Muscle of back (tissue), 11 donors: ENCODE data around the gene RGS19. TPM values are rescaled to one million over a fixed set of nuclear protein-coding genes. Genes with fewer than 3 reads are reported as not detected.

Source experiments
- DNase-seq, 3 donors: peaks; one replicate each; pipeline versions ENCODE4 v3.0.0 to v3.0.0-alpha.2; 2013
- polyA plus RNA-seq, 10 donors: library from polyadenylated mRNA; unstranded; fragments of 120-200 nt; gene quantifications; one replicate each; pipeline ENCODE4 v1.2.1, GENCODE V29; 2013; ENCODE audit not compliant: insufficient read length in 10 of 10

RGS19 gene
- polyA plus RNA-seq, 10 donors = 4.4 to 10.2 (median 5.6) TPM

DNA sequence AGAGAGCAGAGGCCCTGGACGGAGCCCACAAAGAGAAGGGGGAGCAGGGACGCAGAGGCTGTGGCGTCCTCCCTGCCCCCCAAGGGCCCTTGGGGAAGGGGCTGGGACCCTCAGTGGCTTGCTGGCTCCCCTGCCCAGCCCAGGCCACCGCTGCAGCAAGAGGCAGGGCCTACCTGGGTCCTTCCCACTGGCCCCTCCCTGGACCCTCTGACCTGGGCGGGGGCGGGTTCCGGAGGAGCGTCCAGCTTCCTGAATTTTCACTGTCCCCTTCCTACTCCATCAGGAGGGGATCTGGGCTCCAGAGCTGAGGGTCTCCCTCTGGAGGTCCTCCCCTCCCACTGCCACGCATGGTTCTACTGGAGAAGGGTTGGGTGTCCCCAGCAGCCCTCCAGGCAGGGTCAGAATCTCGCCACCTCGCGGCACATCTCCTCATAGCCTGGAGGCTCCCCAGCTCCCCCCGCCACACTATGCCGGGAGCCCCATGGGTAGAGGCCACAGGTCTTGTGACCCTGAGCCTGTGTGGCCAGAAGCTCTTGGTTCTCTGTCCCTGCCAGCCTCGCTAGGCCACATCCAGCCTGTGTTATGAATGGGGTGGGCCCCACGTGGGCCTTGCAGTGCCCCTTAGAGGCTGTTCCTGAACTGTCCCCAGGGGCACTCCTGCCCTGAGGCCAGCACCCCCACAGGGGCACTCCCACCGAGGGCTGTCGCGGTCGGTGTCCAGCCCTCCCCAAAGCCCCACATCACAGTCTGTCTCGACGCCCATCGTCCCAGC is 28.9 kb downstream of the RGS19 start:
- no peak for DNase-seq

DNA sequence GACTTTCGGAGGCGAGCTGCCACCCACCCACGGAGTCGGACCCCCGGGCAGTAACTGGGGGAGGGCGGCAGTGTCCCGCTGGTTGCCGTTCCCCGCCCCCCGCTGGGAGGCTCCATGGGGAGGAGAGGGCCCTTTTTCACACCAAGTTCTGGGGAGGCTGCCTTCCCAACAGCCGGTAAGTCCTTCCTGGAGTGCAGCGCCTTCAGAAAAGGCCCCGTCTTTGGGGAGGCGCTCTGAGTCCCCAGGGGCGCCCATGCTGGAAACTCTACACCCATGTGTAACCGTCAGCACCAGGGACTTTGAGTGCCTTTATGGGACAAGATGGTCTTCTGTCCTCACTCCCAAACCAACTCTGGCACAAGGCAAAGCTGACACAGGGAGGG is 29.4 kb downstream of the RGS19 start:
- DNase-seq = no peak

DNA sequence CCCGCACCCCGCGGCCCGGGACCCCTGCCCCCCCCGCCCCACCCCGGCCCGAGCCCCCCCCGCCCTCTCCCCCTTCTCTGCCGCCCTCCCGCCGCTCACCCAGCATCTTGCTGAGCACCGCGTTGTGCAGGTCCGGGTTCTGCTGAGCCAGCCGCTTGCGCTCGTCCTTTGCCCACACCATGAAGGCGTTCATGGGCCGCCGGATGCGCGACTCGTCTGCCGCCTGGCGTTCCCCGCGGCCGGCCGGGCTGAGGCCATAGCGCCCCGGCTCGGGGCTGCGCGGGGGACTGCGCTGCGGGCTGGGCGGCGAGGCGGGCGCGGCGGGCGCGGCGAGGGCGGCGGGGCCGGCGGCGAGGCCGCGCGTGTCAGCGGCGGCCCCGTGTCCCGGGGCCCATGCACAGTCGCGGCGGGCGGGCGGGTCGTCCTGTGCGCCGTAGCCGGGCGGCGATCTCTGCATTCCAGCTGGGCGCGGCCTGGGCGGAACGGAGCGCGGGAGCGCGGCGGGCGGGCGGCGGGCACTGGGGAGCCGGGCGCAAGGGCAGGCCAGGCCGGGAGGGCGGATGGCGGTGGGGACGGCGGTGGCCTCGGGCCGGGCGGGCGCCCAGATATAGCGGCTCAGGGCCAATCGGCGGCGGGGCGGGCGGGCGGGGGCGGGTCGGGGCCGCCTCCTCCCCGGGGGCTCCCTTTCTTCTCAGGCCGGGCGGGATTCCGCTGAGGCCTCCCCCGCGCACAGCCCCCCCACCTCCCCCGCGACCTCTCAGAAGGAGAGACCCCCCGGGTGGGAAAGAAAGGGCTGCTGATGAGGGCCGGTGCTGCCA is 30.0 kb downstream of the RGS19 start, which contains the start of gene SOX18:
Gene SOX18 (minus strand): TSS at position 580 of the 818 bp plus-strand sequence. CDS start 123 bp downstream, at position 457.
- no peak for DNase-seq

DNA sequence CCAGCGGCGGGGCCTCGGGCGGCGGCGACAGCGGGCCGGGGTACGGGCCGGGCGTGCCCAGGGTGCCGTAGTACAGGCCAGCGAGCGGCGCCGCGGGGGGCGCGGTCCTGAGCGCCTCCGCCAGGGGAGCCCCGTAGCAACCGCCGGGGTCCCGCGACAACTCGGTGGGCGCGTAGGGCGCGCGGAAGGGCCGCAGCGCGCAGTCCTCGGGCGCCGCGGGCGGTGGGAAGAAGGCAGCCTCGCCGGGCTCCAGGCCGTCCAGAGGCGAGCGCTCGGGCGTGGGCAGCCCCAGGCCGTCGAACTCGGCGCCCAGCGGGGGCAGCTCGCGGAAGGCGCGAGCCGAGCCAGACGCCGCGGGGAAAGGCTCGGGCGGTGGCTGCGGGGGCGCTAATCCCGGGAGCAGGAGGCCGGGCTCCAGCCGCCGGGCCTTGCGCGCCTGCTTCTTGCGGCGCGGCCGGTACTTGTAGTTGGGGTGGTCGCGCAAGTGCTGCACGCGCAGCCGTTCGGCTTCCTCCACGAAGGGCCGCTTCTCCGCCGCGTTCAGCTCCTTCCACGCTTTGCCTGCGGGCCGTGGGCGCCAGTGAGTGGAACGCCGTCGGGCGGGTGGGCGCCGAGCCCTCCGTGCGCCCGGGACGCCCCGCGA is 30.8 kb downstream of the RGS19 start:
- DNase-seq = no peak

DNA sequence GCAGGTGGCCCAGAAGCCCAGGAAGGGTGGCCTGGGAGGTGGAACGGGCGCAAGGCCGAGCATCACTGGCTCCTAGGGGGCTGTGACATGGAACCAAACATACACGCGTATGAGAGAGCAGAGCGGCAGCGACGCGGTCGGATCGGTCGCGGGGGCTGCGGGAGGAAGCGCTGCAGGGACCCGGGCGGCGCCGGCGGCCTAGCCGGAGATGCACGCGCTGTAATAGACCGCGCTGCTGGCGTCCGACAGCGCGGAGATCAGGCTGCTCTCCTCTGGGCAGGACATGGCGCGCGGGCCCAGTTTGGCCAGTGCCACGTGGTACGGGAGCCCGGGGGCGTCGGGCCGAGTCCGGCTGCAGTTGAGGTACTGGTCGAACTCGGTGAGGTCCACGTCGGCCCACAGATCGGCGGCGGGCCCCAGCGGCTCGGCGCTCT is 31.3 kb downstream of the RGS19 start:
- no peak for DNase-seq

DNA sequence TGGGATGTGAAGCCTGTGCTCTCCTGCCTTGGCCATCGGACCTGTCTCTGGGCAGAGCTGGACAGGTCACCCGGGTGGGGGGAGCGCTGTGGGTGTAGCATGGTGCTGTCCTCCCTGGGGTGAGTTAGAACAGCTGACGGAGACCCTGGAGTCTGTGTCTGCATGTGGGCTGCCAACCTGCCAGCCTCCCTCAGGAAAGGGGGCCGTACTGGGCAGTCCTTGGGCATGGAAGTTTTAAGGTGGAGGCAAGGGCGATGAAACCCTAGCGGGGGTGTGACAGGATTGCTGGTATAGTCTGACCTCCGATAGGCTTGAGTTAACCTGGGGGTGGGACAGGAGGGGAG is 32.3 kb downstream of the RGS19 start:
- DNase-seq = no peak

DNA sequence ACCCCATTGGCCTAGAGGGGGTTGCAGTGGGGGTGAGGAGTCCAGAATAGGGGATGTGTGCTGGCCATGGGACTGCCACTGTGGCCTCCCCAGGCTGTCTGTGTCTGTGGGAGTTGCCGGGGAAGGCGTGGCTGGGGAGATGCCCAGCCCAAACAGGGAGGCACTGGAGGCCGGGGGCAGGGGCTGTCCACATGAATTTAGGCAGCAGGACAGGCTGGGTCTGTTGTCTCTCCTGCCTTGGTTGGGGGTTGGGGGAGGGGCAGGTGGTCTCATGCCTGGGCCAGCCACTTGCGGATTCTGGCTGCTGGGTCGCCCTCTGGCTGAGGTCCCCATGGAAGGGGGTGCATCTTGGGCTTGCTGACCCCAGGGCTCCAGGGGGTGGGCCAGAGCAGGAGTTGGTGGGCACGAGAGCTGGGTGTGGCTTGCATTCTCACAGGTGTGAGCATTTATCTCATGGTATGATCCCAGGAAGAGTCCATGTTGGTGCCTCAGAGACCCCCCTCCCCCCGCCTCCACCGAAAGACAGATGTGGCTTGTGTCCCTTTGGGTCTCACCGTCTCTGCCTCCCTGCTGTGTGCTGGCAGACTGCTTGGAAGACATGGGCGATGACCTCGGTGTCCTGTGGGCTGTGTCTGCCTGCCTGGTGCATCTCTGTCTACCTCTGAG is 33.8 kb downstream of the RGS19 start:
- DNase-seq = no peak

DNA sequence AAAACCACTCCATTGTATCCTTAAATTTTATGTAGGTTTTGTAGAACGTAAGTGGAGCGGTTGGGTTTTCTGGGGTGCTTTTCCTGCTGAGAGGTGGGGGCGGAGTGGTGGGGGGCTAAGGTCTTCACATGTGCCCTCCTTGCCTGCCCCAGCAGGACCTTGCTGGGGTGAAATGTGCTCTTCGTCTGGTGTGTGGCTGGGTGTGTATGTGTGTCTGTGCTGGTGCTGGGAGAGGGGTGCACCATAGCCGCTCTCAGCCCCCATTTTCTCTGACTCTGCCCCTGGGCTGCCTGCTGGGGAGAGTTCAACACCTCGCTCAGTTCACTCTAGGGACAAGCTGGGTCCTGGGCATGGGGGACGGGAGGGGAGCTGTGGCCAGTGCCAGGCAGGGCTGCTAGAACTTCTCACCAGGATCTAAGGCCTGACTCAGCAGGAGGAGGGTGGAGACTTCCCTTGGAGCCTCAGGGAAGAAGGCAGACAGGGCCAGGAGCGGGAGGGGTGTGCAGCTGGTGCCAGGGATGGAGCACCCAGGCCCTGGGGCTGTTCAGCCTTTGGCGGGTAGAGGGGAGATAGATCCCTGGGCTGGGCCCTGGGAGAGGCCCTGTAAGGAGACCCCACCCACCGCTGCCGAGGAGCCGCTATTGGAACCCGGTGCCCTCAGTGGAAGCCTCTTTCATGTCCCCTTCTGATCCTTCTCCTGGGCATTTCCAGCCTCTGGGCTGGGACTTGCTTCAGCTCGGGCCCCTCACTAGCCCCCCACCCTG is 34.7 kb downstream of the RGS19 start:
- no peak for DNase-seq

DNA sequence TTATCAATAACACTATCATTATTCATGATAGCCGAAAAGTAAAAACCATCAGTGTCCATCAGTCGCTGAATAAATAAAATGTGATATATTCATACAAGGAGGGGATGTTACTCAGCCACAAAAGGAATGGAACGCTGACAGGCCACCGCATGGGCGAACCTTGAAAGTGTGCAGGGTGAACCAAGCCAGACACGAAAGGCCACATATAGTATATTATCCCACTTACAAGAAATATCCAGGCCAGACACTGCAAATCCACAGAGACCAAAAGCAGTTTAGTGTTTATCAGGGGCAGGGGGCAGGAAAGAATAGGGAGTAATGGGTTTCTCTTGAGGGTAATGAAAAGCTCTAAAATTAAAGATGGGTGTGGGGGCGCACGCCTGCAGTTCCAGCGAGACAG is 35.5 kb downstream of the RGS19 start:
- DNase-seq = no peak

DNA sequence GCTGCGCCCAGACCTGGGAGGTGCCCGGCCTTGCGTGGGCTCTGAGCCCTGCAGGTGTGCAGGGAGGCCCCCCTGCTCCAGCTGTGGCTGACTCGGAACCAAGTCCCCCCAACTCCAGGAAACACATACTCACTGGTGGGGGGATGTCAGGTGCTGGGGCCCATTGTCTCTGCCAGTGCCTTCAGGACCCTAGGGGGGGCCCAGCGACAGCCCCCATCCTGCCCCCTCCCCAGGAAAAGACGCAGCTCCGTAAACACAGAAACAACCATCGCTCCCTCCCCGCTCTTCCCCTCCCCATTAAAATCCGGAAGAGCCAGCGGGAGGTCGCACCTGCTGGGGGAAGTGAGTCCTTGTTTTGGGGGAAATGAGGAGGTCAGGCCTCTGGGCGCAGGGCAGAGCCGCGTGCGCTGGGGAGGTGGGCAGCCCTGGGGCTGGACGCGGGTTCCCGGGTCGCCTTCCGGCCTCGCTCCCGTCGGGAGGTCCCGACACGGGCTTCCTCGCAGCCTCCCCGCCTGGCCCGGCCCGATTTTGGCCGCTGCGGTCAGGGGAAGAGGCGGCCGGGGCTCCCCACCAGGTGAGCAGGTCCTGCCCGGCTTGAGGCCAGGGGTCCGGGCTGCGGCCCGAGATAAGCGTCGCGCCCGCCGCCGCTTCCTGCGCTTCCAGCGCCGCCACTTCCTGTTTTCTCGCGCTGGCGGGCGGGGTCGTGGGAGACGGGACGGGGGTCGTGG is 37.1 kb downstream of the RGS19 start:
- no peak for DNase-seq

DNA sequence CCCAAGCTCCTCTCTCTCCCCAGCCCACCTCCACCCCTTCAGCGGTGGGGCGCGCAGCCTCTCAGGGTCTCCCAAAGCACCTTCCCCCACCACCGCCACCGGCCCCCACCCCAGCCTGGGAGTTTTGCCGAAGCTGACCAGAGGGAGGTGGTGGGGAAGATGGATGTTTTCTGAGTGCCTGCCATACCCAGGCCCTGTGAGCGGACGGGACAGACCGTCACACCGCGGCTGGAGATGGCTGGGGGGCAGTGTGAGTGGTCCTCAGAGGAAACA is 37.6 kb downstream of the RGS19 start:
- DNase-seq = no peak

DNA sequence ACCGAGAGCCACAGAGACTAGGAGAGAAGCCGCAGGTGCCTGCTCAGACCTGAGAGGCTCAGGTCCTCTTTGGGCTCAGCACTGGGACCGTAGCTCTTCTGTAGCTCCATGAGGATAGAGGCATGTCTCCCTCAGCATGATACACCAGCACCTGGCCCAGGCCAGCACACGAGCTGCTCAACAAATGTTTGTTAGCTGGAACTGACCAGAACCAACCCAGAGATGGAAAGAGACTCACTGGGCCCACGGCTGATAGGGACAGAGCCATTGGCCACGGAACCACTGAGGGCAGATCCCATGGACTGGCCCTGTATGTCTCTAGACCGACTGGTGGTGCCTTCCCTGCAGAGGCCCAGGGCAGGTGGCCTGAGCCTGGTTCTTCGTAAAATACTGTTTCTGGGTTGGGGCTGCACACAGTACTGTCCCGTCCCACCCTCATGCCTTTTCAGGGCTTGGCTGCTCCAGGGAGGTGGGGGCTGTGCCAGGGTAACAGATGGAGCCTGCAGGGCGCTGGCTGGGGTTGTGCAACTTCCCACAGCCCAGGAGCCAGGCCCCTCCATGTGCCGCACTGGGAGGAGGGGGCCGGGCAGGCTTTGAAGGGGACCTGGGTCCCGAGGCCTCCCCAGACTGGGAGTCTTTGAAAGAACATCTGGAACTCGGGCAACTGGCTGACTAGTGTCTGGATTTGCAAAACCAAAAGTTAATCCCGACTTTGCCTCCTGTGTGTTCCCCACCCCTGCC is 38.1 kb downstream of the RGS19 start:
- peak in 1 of 3 donors; percentile 18 for DNase-seq

DNA sequence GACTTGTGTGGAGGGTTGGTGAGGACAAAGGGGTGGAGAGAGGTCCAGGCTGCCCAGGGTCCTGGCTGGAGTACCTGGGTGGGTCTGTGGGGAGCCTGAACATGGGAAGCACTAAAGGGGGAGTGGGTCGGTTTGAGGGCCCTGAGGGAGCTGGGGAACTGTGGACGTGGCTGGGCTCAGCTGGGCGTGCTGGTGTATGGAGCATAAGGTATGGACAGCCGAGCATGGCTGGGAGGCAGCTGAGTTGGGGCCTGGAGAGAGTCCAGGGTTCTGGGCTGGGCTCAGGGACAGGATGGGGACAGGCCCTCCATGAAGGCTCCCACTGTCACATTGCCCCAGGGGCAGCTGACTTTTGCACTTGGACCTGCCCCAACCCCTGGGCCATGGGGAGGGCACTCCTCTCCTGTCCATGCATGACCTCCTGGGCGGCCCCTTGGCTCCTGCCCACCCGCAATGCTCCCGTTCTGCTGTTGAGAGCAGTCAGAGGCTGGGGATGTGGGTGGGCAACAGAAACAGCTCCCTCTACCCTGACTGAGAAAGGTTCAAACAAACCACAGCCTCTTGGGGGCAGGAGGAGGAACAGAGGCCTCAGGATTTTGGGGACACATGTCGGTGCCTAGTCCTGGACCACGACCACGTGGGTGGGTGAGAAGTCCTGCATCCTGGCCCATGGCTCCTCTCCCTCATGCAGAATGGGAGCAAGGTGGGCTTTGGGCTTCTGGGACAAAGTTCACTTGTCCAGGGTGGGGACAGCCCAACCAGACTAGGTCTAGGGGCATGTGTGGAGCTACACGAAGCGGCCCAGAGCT is 38.9 kb downstream of the RGS19 start:
- DNase-seq = no peak

DNA sequence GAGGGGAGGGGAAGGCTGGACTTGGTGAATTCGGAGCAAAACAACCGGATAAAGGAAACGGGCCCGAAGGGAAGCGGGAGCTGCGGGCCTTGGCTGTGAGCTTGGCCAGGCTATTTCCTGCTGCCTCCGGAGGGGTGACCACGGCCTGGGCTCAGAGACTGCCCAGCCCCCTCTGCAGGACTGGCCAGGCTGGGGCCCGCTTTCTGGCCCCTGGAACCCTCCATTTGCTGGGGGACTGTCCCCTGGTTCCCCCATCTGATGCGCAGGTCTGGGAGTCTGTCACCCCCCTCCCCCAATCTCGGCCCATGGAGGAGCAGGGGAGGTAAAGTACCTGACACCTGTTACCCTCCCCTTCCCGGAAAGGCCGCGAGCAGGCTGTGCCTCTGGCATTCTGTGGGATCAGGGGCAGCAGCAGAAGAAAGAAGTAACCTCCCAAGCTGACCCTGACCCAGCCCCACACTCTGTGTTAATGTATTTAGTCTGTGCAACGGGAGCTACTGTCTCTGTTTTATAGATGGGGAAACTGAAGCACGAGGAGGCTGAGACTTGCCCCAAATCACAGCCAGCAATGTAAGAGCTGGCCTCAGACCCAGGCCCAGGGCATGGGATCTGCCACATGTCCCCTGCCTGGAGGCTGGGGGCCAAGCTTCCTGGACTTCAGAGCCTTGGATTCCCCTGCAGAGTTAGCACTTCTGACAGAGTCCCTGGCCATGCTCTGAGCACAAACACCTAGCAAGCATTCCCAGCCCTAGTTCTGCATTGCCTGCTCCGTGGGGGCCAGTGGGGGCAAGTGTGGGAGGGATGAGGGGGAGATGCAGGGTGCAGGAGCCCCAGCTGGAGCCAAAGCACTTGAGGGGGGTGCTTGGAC is 39.8 kb downstream of the RGS19 start:
- no peak for DNase-seq

DNA sequence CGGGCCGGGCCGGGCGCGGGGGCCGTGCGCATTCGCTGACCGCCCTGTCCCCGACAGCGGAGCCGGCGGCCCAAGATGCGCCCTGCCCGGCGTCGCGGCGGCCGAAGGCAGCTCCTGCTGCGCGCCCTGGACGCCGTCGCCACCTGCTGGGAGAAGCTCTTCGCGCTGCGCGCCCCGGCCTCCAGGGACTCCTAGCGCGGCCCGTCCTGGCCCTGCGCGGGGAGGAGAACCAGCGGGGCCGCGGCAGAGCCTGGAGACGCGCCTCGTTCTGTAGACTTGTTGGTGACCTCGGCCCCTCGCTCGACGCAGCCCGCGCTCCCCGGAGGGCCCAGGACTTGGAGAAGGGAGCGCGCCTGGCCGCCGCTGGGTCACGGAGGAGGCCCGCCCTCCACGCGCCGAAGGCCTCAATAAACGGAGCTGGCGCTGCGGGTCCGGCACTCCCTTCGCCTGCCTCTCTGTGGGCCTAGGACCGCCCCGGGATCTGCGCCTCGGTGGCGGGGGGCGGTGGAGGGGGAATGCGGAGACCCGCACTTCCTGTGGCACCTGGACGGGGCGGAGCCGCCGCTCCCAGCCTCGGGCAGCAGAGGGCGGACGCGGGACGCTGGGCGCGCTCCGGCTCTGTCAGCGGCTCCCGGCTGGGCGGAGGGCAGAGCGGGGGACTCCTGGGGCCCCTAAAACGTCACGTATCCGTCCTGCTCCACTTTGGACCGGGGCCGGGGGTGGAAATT is 40.6 kb downstream of the RGS19 start:
- DNase-seq = peak; percentile 18 to 82 (median 58)

DNA sequence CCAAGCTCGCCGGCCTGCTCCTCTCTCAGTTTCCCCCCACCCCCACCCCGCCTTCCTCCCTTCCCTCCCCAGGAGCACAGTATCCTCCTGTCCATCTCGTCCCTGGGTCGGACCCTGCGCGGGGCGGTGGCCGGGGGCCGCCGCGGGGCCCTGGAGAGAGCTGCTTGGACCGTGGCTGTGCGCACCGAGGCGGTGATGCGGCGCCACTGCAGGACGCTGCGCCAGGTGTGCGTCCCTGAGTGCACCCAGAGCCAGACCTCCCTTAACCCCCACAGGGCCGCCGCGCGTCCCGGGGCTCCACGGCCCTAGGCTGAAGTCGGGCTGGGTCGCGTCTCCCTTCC is 41.1 kb downstream of the RGS19 start:
- no peak for DNase-seq

DNA sequence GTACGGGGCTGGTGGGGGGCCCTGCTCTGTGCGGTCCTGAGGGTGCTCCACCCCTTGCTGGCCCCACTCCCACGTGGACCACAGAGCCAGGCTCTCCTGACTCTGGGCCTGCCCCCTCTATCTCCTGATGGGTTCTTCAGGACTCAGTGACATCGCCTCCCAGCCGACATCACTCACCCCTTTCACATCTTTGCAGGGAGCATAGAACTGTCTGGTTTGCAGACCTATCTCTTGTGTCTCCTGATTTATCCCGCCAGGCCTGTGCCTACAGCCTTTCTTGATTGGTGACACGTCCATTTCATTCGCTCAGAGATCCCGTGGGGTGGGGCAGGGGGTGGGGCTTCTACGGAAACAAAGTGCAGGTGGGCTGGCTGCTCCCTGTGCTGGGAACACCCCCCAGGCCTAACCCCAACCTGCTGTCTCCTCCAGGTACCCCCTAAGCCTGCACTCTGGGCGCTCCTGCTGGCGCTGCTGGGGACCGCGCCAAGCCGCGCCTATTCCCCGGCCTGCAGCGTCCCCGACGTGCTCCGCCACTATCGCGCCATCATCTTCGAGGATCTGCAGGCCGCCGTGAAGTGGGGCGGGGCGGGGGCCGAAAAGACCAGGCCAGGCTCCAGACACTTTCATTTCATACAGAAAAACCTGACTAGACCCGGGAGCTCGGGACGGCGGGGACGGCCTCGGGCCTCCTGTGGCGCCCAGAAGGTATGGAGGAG is 41.7 kb downstream of the RGS19 start:
- DNase-seq = no peak
